Stimulated activated CD8-positive, alpha-beta memory T cell treated with anti-CD3 and anti-CD28 coated beads, Interleukin-15, amount 100 ng/mL, for 1 hour (primary cell): ENCODE measurements around the gene NID1.

Experiments used
- DNase-seq: peaks from one replicate; pipeline ENCODE4 v3.0.0-alpha.2; 2020; ENCODE audit warnings: low read depth

NID1 gene

GRCh38 chr1:236064674-236065508 lies at the start of gene NID1:
TSS of gene NID1 (minus strand) at chr1:236065090. CDS start at chr1:236065079, 11 bp downstream.
- DNase-seq: no peak

- no peak for DNase-seq
Observed at GRCh38 chr1:236114076-236114747, 49.3 kb upstream of the NID1 start.

- no peak for DNase-seq
Observed at GRCh38 chr1:236113324-236114032, 48.6 kb upstream of the NID1 start.

- no peak for DNase-seq
Observed at GRCh38 chr1:236112332-236112627, 47.4 kb upstream of the NID1 start.

GRCh38 chr1:236111527-236112331 lies 46.8 kb upstream of the NID1 start:
- DNase-seq: no peak

GRCh38 chr1:236110137-236110536 lies 45.2 kb upstream of the NID1 start:
- no peak for DNase-seq

DNA sequence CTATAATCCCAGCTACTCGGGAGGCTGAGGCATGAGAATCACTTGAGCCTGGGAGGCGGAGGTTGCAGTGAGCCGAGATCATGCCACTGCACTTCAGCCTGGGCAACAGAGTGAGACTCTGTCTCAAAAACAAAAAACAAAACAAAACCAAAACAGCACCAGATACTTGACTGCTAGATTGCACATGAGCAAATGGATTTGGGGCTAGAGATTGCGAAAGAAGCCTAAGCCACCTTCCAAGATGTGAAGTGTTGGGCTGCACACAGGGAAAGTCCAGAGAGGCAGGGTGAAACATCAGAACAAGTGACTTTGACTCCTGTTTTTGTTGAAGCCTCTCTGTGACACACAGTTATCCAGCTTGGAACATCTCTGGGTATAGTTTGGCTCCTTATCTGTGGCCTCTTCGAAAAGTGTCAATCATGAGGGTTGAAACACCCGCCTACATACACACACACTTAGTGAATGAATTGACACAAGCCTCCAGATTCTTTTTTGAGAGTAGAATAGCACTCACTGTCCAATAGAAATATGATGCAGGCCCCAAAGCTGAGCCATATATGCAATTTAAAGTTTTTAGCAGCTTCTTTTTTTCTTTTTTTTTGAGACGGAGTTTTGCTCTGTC lies 43.2 kb upstream of the NID1 start:
- no peak for DNase-seq

GRCh38 chr1:236107121-236107907 lies 42.4 kb upstream of the NID1 start:
- DNase-seq: no peak

DNA sequence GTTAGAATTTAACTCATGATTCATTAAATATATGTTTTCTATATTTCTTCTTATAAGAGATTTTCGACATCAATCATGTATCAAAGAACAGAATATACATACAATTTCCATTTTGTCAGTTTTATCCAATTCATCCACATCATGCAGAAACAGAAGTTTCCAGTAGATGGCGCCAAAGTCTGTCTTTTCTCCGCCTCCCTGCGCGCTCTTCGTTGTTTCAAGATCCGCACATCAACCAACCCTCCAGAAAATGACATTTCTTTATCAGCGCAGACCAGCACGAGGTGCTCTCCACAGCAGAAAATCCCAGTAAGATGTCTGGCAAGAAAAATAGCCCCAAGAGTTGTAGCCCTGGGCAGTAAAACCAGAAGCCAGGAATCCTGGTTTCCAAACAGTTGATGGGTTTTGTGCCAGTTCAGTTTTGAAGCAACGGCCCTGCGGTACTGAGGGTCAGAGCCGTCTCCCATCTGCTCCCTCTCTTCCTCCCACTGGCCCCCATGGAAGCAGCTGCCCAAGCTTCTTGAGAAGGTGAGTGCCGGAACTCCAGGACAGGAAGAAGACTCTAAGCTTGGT lies 38.8 kb upstream of the NID1 start:
- DNase-seq: peak; percentile 53

DNA sequence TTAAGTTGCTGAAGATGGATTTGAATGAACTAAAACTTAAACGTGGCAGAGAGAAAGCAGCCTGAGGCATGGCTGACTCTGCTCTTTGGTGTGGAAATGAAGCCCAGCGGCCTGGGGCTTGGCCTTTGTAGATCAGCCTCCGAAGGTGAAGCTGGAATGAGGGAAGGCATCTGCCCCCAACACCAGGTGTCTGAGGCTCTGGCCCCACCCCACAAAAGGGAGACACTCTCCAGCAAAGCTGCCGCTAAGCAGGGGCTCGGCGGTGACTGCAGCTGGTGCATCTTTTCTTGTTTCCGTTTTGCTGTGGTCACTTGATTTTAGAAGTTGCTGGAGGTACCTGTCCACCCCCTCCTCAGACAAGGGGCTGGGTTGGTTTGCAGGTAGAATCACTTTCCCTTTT lies 38.2 kb upstream of the NID1 start:
- no peak for DNase-seq

DNA sequence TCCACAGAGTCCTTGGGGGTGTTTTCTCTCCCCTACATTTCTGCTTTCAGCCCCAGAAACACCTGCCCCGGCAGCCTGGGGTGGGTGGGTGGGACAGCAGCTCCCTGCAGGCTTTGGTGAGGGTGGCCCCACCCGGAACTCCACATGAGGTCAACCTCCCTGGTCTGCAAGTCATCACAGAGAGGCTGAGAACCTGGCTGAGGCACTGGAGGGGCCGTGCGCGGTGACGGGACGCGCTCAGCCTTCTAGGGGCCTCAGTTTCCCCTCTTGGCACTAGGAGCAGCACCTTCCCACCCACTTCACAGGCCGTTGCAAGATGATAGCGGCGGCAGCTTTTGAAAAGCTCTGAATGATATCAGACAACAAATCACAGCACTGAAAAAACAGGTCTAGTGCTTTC lies 37.7 kb upstream of the NID1 start:
- DNase-seq: no peak

- no peak for DNase-seq
Observed at GRCh38 chr1:236101233-236102200, 36.6 kb upstream of the NID1 start.

- DNase-seq: no peak
Observed at GRCh38 chr1:236100799-236101198, 35.9 kb upstream of the NID1 start.

DNA sequence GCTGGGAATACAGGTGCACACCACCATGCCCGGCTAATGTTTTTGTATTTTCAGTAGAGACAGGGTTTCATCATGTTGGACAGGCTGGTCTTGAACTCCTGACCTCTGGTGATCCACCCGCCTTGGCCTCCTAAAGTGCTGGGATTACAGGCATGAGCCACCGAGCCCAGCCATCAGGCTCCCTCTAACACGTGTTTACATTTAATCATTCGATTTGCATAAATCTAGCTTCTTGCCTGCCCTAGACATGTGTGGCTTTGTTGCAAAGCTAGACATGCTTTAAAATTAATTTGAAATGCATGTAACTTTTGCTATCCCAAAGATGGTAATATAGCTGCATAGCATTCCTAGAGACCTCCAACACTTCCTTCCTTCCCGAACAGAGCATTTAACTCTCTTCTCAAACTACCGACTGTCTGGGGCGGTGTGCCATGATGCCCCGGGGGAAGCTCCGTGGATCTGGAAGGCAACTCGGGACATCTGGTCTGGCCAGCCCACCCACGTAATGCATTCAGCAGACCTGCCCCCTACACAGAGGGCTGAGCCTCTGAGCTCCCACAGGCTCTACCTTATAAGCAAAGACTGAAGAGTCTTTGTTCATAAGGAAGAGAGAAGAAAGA lies 34.6 kb upstream of the NID1 start:
- DNase-seq: no peak

- DNase-seq: no peak
Observed at GRCh38 chr1:236098267-236098666, 33.4 kb upstream of the NID1 start.

DNA sequence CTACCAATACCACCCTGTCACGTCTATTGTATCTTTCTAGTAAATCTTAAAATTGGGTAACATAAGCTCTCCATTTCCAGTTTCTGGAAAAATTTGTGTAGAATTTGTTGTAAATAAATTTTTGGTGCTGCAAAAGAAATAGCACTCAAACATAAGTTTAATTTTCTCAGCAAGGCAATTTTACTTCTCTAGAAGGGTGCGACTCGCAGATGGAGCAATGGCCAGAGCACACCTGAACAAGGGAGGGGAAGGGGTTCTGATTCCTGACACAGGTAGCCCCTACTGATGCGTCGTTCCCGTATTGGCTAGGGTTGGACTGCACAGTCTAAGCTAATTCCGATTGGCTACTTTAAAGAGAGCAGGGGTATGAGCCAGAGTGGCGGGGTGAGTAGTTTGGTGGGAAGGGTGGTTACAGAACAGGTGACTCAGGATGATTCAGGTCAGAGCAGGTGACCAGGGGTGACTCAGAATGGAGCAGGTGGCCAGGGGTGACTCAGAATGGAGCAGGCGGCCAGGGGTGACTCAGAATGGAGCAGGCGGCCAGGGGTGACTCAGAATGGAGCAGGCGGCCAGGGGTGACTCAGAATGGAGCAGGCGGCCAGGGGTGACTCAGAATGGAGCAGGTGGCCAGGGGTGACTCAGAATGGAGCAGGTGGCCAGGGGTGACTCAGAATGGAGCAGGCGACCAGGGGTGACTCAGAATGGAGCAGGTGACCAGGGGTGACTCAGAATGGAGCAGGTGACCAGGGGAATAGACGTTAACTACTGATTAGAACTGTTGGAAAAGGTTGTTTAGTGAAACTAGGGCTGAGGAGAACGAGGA lies 32.0 kb upstream of the NID1 start:
- DNase-seq: peak; percentile 66

- no peak for DNase-seq
Observed at GRCh38 chr1:236095705-236096520, 31.0 kb upstream of the NID1 start.
